IMR-90 (cell line): ENCODE data around the gene TMEM135.

Experiments used
- BHLHE40 ChIP-seq: fragments of 150-350 bp; IDR thresholded peaks from 2 replicates; pipeline ENCODE4 v1.6.1; 2016; ENCODE audit warnings: mild to moderate bottlenecking, low read depth, low read length
- CHD1 ChIP-seq: IDR thresholded peaks from 2 replicates; pipeline ENCODE4 v1.6.1; 2012; ENCODE audit warnings: low read depth, low read length, improper control_type of control experiment
- CTCF ChIP-seq: conservative IDR thresholded peaks from 2 replicates; pipeline ENCODE4 v1.5.1; 2012; ENCODE audit warnings: mild to moderate bottlenecking, low read depth, low read length, improper control_type of control experiment
- MXI1 ChIP-seq: IDR thresholded peaks from 2 replicates; pipeline ENCODE4 v1.6.1; 2012; ENCODE audit warnings: low read depth, mild to moderate bottlenecking, low read length, moderate library complexity, borderline replicate concordance
- POLR2A ChIP-seq: IDR thresholded peaks from 2 replicates; pipeline ENCODE4 v1.6.1; 2012; ENCODE audit warnings: mild to moderate bottlenecking, low read depth, low read length
- USF2 ChIP-seq: fragments of 150-350 bp; IDR thresholded peaks from 2 replicates; pipeline ENCODE4 v1.6.1; 2017; ENCODE audit warnings: mild to moderate bottlenecking, antibody characterized with exemption, low read length, low read depth

- TF ChIP-seq CTCF (no peak), USF2 (no peak), POLR2A (no peak), MXI1 (no peak), BHLHE40 (no peak), CHD1 (no peak)
Measured at GRCh38 chr11:87317441-87317840, 279.7 kb downstream of the TMEM135 start.
